ENCODE measurements around the gene DPYSL4.
A peak's percentile ranks its signal among the peaks of the same experiment; 100 is the strongest.

The DPYSL4 gene

DNA sequence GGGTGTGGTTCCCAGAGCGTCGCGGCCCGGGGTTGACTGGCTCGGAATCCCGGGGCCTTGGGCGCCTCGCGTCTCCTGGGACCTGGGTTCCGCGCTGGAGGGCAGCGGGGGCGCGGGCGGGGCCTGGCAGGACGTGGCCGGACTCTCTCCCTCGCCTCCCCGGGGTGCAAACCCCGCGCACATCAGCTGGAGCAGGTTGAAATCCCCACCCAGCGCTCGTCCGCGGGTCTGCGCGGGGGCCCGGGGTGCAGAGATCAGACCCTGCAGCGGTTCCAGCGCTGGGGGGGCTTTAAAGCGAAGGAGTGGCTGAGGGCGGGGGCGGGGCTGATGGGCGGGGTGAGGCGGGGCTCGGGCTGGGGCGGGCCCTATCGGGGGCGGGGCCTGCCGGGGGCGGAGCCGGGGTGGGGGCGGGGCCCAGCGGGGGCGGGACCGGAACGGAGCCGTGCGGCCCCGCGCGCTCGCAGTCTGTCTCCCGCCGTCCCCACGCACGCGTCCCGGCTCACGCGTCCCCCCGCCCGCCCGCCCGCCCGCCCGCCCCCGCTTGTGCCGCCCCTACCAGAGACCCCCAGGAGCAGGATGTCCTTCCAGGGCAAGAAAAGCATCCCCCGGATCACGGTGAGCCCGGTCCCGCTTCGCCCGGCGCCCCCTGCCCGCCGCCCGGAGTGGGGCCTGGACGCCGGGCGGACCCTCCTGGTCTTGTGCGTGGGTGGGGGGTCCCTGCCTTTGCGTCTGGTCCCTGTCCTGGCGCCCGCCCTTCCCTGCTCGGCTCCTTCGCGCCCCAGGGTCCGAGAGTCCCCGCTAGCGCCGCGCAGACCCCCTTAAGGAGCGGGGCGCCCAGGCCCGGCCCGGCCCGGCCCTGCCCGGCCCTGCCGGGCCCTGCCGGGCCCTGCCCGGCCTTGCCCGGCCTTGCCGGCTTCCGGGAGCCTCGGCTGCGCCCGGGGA, at the start of gene DPYSL4:
TSS of gene DPYSL4 (plus strand) at position 461 of the 942 bp plus-strand sequence. CDS start at position 577, 116 bp downstream.
- H3K4me3 ChIP-seq, result peak within 1 kb of the TSS; percentile 71
- H3K27ac ChIP-seq, result no peak within 1 kb of the TSS
- DNase-seq (ENCODE audit: low spot score), result no peak
- TF ChIP-seq, protein P1, sequence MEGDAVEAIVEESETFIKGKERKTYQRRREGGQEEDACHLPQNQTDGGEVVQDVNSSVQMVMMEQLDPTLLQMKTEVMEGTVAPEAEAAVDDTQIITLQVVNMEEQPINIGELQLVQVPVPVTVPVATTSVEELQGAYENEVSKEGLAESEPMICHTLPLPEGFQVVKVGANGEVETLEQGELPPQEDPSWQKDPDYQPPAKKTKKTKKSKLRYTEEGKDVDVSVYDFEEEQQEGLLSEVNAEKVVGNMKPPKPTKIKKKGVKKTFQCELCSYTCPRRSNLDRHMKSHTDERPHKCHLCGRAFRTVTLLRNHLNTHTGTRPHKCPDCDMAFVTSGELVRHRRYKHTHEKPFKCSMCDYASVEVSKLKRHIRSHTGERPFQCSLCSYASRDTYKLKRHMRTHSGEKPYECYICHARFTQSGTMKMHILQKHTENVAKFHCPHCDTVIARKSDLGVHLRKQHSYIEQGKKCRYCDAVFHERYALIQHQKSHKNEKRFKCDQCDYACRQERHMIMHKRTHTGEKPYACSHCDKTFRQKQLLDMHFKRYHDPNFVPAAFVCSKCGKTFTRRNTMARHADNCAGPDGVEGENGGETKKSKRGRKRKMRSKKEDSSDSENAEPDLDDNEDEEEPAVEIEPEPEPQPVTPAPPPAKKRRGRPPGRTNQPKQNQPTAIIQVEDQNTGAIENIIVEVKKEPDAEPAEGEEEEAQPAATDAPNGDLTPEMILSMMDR (IDR thresholded peaks at IDR 0.05), result no peak

DNA sequence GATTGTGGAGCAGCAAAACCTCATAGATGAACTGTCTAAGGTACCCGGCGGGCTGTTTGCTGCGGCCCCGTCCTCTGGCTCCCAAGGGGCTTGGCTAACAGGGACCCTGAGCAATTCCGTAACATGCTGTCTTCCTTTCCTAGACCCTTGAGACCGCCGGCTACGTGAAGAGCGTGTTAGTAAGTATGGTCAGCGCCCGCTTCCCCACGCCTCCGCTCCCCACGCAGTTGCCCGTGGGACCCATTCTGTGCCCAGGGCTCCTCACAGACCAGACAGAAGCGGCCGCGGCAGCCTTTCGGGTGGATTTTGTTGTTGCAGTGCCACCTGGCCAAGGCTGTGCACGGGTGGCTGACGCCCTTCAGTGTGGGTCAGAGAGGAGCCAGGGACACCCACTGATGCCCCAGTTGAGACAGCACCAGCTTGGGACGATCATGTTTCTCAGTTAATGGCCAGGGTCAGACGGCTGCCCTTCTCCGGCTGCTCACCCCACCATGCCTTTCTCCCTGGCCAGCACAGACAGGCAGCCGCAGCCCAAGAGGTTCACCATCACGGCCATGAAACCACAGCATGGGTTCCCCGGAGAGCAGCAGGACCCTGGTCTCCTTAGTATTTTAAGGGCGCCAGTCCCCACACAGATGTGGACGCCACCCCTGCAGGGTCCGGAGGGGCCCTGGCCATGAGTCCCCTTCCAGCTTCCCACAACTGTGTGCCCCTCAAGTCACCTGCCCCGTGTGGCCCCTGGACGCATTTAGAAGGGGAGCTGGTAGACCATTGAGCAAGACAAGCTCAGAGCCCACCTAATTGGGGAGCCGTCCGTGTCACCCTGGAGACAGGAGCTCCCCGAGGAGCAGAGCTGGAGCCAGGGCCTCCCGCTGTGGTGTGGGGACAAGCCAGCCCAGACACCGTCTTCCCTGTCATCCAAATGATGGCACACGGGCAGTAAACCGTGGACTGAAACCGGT, 49.4 kb upstream of the DPYSL4 start:
- H3K4me3 ChIP-seq, result no peak overlapping the region
- TF ChIP-seq, protein P1 (IDR thresholded peaks at IDR 0.05), result no peak
- no peak for DNase-seq (ENCODE audit: low spot score)
- no peak overlapping the region for H3K27ac ChIP-seq

GRCh38 chr10:132138133-132138532, 48.6 kb upstream of the DPYSL4 start:
- H3K4me3 ChIP-seq, result no peak overlapping the region
- TF ChIP-seq, protein P1 (IDR thresholded peaks at IDR 0.05), result no peak
- H3K27ac ChIP-seq, result no peak overlapping the region
- DNase-seq (ENCODE audit: low spot score), result no peak

GRCh38 chr10:132138596-132138995, 48.2 kb upstream of the DPYSL4 start:
- no peak for DNase-seq (ENCODE audit: low spot score)
- Histone ChIP-seq H3K4me3 (no peak overlapping the region), H3K27ac (no peak overlapping the region)
- TF ChIP-seq, protein P1 (IDR thresholded peaks at IDR 0.05), result no peak

- TF ChIP-seq, protein P1 (IDR thresholded peaks at IDR 0.05), result no peak
- Histone ChIP-seq H3K27ac (no peak overlapping the region), H3K4me3 (no peak overlapping the region)
- no peak for DNase-seq (ENCODE audit: low spot score)
These were observed 47.2 kb upstream of the DPYSL4 start for GRCh38 chr10:132139526-132139925.

GRCh38 chr10:132140167-132140925, 46.4 kb upstream of the DPYSL4 start:
- Histone ChIP-seq H3K27ac (no peak overlapping the region), H3K4me3 (no peak overlapping the region)
- TF ChIP-seq, protein P1 (IDR thresholded peaks at IDR 0.05), result no peak
- no peak for DNase-seq (ENCODE audit: low spot score)
